Regular cardiac myocyte (primary cell): ENCODE data around the gene CISD3. TPM values are rescaled to one million over a fixed set of nuclear protein-coding genes. Genes with fewer than 3 reads are reported as not detected.

Source experiments
- total RNA-seq: library from RNA; depleted of rRNA; stranded (reverse); fragments of >200 nt; gene quantifications from 2 replicates; pipeline ENCODE4 v1.2.3, GENCODE V29; 2014

The CISD3 gene, protein sequence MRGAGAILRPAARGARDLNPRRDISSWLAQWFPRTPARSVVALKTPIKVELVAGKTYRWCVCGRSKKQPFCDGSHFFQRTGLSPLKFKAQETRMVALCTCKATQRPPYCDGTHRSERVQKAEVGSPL
- total RNA-seq = 3.9 and 11.1 TPM in 2 replicates

DNA sequence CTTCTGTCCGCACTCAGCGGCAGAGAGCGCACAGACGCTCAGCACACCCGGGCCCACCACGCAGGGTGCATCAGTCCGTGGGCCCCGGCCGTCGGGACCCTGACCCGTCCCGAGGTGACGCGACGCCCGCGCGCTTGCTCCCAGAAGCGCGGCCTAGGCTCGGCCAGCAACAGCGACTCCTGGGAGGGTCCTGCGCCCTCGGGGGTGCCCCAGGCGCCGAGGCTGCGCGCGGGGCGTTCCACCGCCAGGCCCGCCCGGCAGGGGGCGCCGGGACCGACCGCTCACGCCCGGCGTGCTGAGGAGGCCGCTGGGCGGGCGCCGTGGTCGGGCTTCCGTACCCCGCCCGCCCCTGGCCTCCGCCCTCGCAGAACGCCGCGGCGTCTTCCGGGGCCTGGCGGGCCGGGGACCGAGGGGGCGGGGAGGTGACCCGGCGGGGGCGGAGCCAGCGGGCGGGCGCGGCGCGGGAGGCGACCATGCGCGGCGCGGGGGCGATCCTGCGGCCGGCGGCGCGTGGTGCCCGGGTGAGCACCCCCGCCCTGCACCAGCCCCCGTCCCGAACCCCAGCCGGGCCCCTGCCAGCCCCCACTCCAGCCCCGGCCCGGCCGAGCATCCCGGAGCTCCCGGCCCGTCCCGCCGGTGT lies at the start of gene CISD3:
CISD3 (plus strand) TSS at position 456 of the 640 bp plus-strand sequence; CDS start at position 474, 18 bp downstream.

DNA sequence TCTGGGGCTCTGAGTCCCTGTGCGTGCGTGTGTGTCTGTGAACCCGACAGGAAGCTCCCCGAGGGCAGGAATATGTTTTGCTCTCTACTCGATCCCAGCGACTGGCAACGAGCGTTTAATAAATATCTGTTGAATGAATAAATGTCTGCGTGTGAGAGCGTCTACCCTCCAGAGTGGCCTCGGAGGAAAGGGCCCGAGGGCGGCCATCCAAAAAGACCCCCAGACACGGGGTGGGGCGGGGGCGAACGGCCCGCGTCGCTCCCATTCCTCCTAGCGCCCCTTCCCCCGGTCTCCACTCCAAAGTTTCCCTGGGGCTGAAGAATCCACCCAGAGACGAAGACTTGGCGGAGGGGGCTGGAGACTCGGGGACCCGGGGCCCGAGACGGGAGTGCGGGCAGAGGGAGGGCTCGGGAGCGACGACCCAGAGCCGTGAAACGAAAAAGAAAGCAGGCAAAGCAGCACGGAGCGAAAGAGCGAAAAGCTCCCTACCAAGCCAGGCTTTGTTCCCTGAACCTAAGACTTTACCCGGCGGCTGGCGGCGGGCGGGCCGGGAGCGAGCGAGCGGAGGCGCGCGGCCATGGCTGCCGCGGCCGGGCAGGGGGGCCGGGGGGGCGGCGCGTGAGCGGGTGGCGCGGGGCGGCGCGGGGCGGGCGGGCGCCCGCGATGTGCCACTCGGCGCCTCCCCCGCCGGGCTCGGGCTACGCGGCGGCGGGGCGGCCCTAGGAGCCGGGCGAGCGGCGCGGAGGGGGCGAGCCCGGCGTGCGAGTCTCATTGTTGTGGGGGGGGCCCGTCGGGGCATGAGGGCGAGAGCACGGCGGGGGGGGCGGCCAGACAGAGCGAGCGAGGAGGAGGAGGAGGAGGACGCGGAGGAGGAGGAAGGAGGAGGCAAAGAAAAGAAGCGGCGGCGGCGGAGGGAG lies 25.3 kb upstream of the CISD3 start, which contains the start of gene MLLT6:
MLLT6 (plus strand) TSS at position 668 of the 917 bp plus-strand sequence. CDS start 360 bp downstream, outside the sequence.

DNA sequence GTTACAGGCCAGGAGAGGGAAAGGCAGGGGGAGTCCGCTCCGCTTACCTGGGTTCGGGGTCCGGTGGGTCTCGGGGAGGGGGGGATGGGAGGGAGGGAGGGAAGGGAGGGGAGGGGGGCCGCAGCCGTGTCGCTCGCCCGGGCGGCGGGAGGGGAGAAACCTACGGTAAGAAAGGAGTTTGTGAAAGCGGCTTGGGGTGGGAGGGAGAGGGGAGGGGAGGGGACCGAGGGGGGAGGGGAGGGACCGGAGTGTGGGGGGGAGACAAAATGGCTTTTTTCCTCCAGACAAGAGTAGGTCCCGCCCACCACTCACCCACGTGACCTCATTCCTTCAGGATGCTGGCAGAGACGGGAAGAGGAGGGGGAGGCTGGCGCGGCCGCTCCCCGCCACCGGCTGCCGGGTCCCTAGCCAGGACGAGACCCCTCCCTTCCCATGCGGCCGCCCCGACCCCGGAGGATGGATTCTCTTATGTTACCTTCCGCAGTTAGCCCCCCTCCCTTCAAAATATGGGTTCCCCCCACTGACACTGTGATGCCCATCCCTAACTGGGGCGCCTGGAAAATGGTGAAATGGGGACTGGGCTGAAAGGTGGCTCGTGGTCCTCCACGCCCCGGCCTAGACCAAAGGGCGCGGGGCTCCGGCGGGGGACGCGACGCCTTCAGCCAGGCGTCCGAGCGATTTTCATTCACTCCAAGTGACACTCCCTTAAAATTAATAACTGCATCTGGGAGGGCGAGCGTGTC lies 18.2 kb downstream of the CISD3 start, which contains the start of gene PCGF2:
PCGF2 (minus strand) TSS at position 188 of the 743 bp plus-strand sequence. CDS start 7,934 bp downstream, outside the sequence.

DNA sequence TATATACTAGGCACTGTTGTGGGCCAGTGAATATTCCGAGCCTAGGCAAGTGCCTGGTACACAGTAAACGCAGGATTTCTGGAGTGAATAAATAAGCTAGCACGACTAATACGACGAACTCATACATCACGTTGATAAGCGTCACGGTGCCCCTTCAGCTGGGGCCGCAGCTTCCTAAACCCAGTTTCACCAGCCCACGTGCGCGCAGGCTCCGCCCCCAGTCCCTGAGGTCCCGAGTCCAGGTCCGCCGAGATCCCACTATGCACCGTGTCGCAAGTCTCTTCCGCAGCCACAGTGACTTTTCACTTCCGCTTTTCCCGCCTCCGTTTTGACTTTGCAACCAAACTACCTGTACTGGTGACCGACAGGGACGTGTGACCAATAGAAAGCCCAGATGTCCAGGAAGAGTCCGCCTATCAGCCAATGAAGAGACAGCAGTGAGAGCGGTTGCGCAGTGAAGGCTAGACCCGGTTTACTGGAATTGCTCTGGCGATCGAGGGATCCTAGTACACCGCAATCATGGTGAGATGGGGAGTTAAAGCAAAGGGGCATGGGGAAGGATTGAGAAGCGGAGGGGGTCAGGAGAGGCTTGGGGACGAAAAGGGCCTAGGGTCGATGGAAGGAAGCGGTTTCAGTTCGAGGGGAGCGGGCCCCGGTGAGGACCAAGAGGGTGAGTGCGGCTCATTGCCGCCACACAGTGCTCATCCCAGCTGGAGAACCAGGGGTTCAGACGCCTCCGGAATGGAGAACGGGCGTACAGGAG lies 22.3 kb downstream of the CISD3 start, which contains the start of gene PSMB3:
PSMB3 (plus strand) TSS at position 434 of the 763 bp plus-strand sequence; CDS start at position 520, 86 bp downstream.

Other genes with a start within 250 kb of the CISD3 start
- under 0.01 TPM in 1 of 2 replicates, not detected in the other for gene SRCIN1, start 124.4 kb upstream of the CISD3 start, total RNA-seq
- gene EPOP, start 55.4 kb upstream of the CISD3 start, total RNA-seq = 1.1 and 1.5 TPM in 2 replicates
- gene MLLT6, start 25.1 kb upstream of the CISD3 start, total RNA-seq = 15.7 and 25.4 TPM in 2 replicates
- gene PCGF2, start 18.0 kb downstream of the CISD3 start, total RNA-seq = 1.7 and 1.9 TPM in 2 replicates
- 157 and 293 TPM in 2 replicates for gene PSMB3, start 22.4 kb downstream of the CISD3 start, total RNA-seq
- 68.8 and 87.6 TPM in 2 replicates for gene PIP4K2B, start 69.2 kb downstream of the CISD3 start, total RNA-seq
- 6.8 and 9.6 TPM in 2 replicates for gene CWC25, start 95.0 kb downstream of the CISD3 start, total RNA-seq
- gene RPL23, start 123.4 kb downstream of the CISD3 start, total RNA-seq = 1,598 and 1,625 TPM in 2 replicates
- gene LASP1, start 139.7 kb downstream of the CISD3 start, total RNA-seq = 138 and 228 TPM in 2 replicates
- gene FBXO47, start 237.1 kb downstream of the CISD3 start, total RNA-seq = not detected in 2 replicates